ENCODE results near the gene KIF4A.
"Not testable (repeated sequence)": the region's sequence is repeated elsewhere in the genome, so short reads cannot be mapped to it uniquely, and the experiment has no call there.

GRCh38 chrX:70368731-70369130, 78.8 kb downstream of the KIF4A start:
- not testable (repeated sequence) for TF ChIP-seq ZFX (IDR thresholded peaks at IDR 0.05; ENCODE audit: borderline replicate concordance)
- TF ChIP-seq, protein P1, sequence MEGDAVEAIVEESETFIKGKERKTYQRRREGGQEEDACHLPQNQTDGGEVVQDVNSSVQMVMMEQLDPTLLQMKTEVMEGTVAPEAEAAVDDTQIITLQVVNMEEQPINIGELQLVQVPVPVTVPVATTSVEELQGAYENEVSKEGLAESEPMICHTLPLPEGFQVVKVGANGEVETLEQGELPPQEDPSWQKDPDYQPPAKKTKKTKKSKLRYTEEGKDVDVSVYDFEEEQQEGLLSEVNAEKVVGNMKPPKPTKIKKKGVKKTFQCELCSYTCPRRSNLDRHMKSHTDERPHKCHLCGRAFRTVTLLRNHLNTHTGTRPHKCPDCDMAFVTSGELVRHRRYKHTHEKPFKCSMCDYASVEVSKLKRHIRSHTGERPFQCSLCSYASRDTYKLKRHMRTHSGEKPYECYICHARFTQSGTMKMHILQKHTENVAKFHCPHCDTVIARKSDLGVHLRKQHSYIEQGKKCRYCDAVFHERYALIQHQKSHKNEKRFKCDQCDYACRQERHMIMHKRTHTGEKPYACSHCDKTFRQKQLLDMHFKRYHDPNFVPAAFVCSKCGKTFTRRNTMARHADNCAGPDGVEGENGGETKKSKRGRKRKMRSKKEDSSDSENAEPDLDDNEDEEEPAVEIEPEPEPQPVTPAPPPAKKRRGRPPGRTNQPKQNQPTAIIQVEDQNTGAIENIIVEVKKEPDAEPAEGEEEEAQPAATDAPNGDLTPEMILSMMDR (IDR thresholded peaks at IDR 0.05) = not testable (repeated sequence)

Measured in 22Rv1 (cell line).